ENCODE results near the gene ITGB2. TPM values are rescaled to one million over a fixed set of nuclear protein-coding genes. Genes with fewer than 3 reads are reported as not detected.

The ITGB2 gene
- total RNA-seq, 1 donor from 2014 or later, result 0.91 TPM

- Mint-ChIP-seq H3K4me1 (ENCODE audit: low read depth, unreplicated experiment) (peaks cover 6% of the 10 kb centered on the region), H3K27me3 (ENCODE audit: unreplicated experiment) (peaks cover 11% of the 10 kb centered on the region), H3K4me3 (ENCODE audit: unreplicated experiment) (no peak overlapping the region), H3K27ac (ENCODE audit: unreplicated experiment) (no peak overlapping the region), H3K9me3 (ENCODE audit: unreplicated experiment) (peaks cover 9% of the 10 kb centered on the region), H3K36me3 (ENCODE audit: unreplicated experiment) (no peaks in the 10 kb centered on the region)
- DNase-seq, result no peak
- TF ChIP-seq, protein P1, sequence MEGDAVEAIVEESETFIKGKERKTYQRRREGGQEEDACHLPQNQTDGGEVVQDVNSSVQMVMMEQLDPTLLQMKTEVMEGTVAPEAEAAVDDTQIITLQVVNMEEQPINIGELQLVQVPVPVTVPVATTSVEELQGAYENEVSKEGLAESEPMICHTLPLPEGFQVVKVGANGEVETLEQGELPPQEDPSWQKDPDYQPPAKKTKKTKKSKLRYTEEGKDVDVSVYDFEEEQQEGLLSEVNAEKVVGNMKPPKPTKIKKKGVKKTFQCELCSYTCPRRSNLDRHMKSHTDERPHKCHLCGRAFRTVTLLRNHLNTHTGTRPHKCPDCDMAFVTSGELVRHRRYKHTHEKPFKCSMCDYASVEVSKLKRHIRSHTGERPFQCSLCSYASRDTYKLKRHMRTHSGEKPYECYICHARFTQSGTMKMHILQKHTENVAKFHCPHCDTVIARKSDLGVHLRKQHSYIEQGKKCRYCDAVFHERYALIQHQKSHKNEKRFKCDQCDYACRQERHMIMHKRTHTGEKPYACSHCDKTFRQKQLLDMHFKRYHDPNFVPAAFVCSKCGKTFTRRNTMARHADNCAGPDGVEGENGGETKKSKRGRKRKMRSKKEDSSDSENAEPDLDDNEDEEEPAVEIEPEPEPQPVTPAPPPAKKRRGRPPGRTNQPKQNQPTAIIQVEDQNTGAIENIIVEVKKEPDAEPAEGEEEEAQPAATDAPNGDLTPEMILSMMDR (IDR thresholded peaks at IDR 0.05; ENCODE audit: partially characterized antibody, unreplicated experiment), result no peak
Measured at GRCh38 chr21:44850905-44851657, 69.6 kb downstream of the ITGB2 start.

DNA sequence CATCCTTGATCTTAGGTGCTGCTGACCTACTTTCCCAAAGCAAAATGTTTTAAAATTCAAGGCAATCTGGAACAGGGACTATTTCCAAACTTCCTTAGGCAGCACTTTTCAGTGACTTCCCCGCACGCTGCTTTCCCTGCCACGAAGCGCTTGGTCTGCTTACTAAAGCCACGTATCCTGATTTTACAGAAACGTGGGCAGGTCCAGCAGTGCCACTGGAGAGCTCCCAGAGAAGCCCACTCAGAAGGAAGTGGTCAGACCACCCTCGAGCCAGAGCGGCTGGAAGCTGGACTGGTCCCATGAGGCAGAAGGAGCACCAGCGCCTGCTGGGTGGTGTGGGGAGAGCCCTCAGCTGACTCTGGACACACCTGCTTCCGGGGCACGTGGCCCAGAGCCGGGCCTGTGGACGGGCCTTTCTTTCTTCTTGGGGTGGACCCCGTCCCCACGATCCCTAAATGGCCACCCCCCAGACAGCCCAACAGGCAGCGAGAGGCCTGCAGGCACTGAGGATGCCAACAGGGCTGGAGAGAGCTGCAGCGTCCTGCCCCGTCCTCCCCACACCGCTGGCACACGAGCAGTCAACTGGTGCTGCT, 70.4 kb downstream of the ITGB2 start:
- DNase-seq, result no peak
- TF ChIP-seq, protein P1 (IDR thresholded peaks at IDR 0.05; ENCODE audit: partially characterized antibody, unreplicated experiment), result no peak
- H3K4me1 Mint-ChIP-seq (ENCODE audit: low read depth, unreplicated experiment), result peaks cover 4% of the 10 kb centered on the region
- no peak overlapping the region for H3K4me3 Mint-ChIP-seq (ENCODE audit: unreplicated experiment)
- H3K27ac Mint-ChIP-seq (ENCODE audit: unreplicated experiment), result no peak overlapping the region
- peaks cover 7% of the 10 kb centered on the region for H3K9me3 Mint-ChIP-seq (ENCODE audit: unreplicated experiment)
- H3K27me3 Mint-ChIP-seq (ENCODE audit: unreplicated experiment), result peaks cover 11% of the 10 kb centered on the region
- H3K36me3 Mint-ChIP-seq (ENCODE audit: unreplicated experiment), result no peaks in the 10 kb centered on the region

DNA sequence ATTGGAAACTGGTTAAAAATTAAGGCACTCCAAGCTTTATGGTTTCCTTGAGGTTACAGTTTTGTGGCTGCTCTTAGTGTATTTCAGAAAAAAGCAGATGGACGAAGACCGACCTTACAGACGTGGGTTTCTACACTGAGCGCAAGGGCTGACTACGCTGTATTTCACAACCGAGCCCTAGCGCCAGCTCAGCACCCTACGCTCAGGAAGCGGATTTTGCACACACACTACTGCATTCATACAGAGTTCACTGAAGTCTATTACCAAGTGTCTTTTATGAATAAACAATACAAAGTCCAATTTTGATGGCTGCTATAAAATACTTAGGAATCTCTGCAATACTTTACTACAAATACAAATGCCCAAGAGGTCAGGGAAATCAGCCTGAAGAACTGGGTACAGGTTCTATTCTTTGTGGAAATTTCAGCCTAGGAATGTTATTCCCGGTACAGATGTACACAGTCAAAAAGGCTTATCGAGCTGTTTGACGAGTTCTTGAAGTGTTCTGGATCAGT, 71.0 kb downstream of the ITGB2 start:
- no peaks in the 10 kb centered on the region for H3K36me3 Mint-ChIP-seq (ENCODE audit: unreplicated experiment)

GRCh38 chr21:44848821-44849521, 71.7 kb downstream of the ITGB2 start:
- DNase-seq, result no peak
- TF ChIP-seq, protein P1 (IDR thresholded peaks at IDR 0.05; ENCODE audit: partially characterized antibody, unreplicated experiment), result no peak
- peaks cover 5% of the 10 kb centered on the region for H3K9me3 Mint-ChIP-seq (ENCODE audit: unreplicated experiment)
- H3K36me3 Mint-ChIP-seq (ENCODE audit: unreplicated experiment), result no peaks in the 10 kb centered on the region
- no peak overlapping the region for H3K4me3 Mint-ChIP-seq (ENCODE audit: unreplicated experiment)
- peaks cover 5% of the 10 kb centered on the region for H3K4me1 Mint-ChIP-seq (ENCODE audit: low read depth, unreplicated experiment)
- H3K27me3 Mint-ChIP-seq (ENCODE audit: unreplicated experiment), result peaks cover 12% of the 10 kb centered on the region
- H3K27ac Mint-ChIP-seq (ENCODE audit: unreplicated experiment), result no peak overlapping the region

More for the DNA sequence above, 71.0 kb downstream of the ITGB2 start:
- TF ChIP-seq, protein P1 (IDR thresholded peaks at IDR 0.05; ENCODE audit: partially characterized antibody, unreplicated experiment), result no peak
- DNase-seq, result no peak
- Mint-ChIP-seq H3K4me1 (ENCODE audit: low read depth, unreplicated experiment) (peaks cover 4% of the 10 kb centered on the region), H3K9me3 (ENCODE audit: unreplicated experiment) (peaks cover 7% of the 10 kb centered on the region), H3K4me3 (ENCODE audit: unreplicated experiment) (no peak overlapping the region), H3K27me3 (ENCODE audit: unreplicated experiment) (peaks cover 10% of the 10 kb centered on the region), H3K27ac (ENCODE audit: unreplicated experiment) (no peak overlapping the region)

All from glutamatergic neuron (in vitro differentiated cells).